Bronchial epithelial cell (primary cell): Measurements from ENCODE around the gene CHST9. TPM values are rescaled to one million over a fixed set of nuclear protein-coding genes. Genes with fewer than 3 reads are reported as not detected.
A peak's percentile ranks its signal among the peaks of the same experiment; 100 is the strongest.
"Not testable (repeated sequence)": the region's sequence is repeated elsewhere in the genome, so short reads cannot be mapped to it uniquely, and the experiment has no call there.

Source experiments
- DNase-seq: peaks from one replicate; pipeline ENCODE4 v3.0.0-alpha.2; 2010; ENCODE audit warnings: low read depth
- FAIRE-seq: peaks from 2 replicates; lab custom pipeline; 2011; peaks lifted over from hg19 to GRCh38; lab: Jason Lieb, UNC
- H3K27me3 ChIP-seq: 2 replicates; pipeline ENCODE4 v1.5.1; 2011; ENCODE audit warnings: low read length; ENCODE audit not compliant: control insufficient read depth, insufficient read depth
- H3K36me3 ChIP-seq: 2 replicates; pipeline ENCODE4 v1.5.1; 2011; ENCODE audit warnings: low read length; ENCODE audit not compliant: control insufficient read depth, insufficient read depth
- H3K4me3 ChIP-seq: 2 replicates; pipeline ENCODE4 v1.5.1; 2011; ENCODE audit warnings: mild to moderate bottlenecking, low read depth, low read length, control low read depth
- total RNA-seq: library from RNA; depleted of rRNA; stranded (reverse); fragments of >200 nt; gene quantifications from 2 replicates; pipeline ENCODE4 v1.2.1, GENCODE V29; 2014
- TF ChIP-seq, protein P1 (sequence below): IDR thresholded peaks from 2 replicates; pipeline ENCODE4 v1.5.1; 2011; ENCODE audit warnings: mild to moderate bottlenecking, moderate library complexity, low read length, control low read depth, inconsistent platforms; ENCODE audit not compliant: insufficient read depth, severe bottlenecking

CHST9 gene
- total RNA-seq, 1 donor from 2014 or later, result 0.26 TPM

DNA sequence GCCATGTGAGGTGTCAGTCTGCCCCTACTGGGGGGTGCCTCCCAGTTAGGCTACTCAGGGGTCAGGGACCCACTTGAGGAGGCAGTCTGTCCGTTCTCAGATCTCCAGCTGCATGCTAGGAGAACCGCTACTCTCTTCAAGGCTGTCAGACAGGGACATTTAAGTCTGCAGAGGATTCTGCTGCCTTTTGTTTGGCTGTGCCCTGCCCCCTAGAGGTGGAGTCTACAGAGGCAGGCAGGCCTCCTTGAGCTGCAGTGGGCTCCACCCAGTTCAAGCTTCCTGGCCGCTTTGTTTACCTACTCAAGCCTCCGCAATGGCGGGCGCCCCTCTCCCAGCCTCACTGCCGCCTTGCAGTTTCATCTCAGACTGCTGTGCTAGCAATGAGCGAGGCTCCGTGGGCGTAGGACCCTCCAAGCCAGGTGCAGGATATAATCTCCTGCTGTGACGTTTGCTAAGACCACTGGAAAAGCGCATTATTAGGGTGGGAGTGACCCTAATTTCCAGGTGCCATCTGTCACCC, 21.9 kb downstream of the CHST9 start:
- not testable (repeated sequence) for FAIRE-seq, H3K36me3 ChIP-seq, H3K4me3 ChIP-seq, H3K27me3 ChIP-seq, DNase-seq
- TF ChIP-seq, protein P1, sequence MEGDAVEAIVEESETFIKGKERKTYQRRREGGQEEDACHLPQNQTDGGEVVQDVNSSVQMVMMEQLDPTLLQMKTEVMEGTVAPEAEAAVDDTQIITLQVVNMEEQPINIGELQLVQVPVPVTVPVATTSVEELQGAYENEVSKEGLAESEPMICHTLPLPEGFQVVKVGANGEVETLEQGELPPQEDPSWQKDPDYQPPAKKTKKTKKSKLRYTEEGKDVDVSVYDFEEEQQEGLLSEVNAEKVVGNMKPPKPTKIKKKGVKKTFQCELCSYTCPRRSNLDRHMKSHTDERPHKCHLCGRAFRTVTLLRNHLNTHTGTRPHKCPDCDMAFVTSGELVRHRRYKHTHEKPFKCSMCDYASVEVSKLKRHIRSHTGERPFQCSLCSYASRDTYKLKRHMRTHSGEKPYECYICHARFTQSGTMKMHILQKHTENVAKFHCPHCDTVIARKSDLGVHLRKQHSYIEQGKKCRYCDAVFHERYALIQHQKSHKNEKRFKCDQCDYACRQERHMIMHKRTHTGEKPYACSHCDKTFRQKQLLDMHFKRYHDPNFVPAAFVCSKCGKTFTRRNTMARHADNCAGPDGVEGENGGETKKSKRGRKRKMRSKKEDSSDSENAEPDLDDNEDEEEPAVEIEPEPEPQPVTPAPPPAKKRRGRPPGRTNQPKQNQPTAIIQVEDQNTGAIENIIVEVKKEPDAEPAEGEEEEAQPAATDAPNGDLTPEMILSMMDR, result peak; percentile 7

DNA sequence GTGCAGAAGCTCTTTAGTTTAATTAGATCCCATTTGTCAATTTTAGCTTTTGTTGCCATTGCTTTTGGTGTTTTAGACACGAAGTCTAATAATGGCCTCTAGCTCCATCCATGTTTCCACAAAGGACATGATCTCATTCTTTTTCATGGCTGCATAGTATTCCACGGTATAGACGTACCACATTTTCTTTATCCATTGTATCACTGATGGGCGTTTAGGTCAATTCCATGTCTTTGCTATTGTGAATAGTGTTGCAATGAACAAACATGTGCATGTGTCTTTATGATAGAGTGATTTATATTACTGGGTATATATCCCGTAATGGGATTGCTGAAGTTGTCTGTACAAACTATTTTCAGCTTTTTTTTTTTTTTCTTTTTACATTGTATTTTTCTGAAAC, 35.9 kb downstream of the CHST9 start:
- not testable (repeated sequence) for H3K36me3 ChIP-seq, H3K27me3 ChIP-seq, DNase-seq, FAIRE-seq, H3K4me3 ChIP-seq

DNA sequence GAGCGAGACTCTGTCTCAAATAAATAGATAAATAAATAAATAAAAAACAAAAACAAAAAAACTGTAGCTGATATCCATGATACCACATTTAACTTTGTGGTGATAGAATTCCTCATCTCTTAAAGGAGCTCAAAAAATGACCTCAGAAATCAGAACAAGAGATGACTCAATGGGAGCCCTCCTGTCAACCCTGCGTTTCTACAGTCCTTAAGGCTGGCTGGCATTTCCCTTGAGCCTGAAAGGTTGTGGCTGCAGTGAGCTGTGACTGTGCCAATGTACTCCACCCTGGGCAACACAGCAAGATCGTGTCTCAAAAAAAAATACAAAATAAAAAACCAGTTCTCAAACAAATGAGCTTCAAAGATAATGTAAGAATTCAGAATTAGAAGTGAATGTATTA, 40.4 kb downstream of the CHST9 start:
- DNase-seq, result no peak
- TF ChIP-seq, protein P1, result no peak

DNA sequence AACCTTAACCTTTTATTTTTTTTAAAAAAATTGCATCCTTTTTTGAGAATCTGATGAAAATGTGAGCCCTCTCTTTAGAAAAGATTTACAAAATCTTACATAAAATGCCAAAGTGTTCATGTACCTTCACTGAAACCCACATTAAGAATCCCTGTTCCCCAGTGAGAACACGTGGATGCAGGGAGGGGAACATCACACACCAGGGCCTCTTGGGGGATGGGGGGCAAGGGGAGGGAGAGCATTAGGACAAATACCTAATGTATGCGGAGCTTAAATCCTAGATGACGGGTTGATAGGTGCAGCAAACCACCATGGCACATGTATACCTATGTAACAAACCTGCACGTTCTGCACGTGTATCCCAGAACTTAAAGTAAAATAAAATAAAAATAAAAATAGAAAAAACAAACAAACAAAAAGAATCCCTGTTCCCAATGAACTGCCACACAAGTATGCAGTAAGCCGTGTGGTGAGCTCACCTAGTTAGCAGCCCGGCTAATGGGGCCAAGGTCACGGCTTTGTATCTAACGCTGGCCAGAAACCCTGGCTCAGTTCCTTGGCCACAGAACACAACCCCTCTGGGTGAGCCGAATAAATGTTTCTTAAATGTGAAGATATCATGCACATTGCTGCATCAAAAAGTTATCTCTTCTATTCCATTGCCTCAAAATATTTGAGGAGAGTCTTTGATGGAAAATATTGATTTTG, 41.4 kb downstream of the CHST9 start:
- Histone ChIP-seq H3K36me3 (no peaks in the 10 kb centered on the region), H3K27me3 (no peaks in the 10 kb centered on the region), H3K4me3 (no peak overlapping the region)
- TF ChIP-seq, protein P1, result no peak
- DNase-seq, result no peak
- no peak for FAIRE-seq

More for the DNA sequence above, 40.4 kb downstream of the CHST9 start:
- Histone ChIP-seq H3K36me3 (no peaks in the 10 kb centered on the region), H3K27me3 (no peaks in the 10 kb centered on the region), H3K4me3 (no peak overlapping the region)
- FAIRE-seq, result no peak

DNA sequence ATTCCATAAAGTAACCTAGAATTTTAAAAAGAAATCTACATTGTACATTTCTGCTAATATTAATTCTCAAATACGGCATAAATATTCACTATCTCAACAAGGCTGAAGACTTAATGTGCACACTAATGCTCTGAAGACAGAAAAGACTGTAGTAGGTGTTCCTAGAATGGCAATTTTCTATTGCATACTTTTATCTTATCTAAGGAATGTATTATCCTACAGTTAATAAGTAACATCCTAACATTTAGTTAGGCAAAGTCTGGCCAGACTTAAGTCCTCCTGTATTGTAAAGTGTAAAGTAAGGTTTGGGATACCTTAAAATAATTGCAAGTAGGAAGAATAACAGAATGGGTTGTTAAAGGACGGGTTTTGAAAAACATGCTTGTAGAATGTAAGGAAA, 42.2 kb downstream of the CHST9 start:
- TF ChIP-seq, protein P1, result no peak
- FAIRE-seq, result no peak
- H3K27me3 ChIP-seq, result no peaks in the 10 kb centered on the region
- H3K4me3 ChIP-seq, result no peak overlapping the region
- no peak for DNase-seq
- no peaks in the 10 kb centered on the region for H3K36me3 ChIP-seq

DNA sequence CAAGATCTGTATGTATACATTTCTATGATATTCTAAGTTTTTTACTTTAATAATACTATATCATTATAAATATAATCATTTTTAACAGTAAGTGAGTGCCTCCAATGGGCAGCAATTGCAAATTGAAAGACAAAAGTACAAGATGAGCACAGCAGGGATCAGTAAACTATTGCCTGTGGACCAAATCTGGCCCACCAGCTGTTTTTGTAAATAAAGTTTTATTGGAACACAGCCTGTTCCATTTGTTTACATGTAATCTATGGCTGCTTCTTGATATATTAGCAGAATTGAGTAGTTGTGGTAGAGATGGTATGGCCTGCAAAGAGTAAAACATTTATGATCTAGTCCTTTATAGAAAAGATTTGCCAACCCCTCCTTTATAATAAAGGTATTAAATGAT, 43.2 kb downstream of the CHST9 start:
- DNase-seq (no peak), FAIRE-seq (no peak)
- TF ChIP-seq, protein P1, result no peak
- H3K27me3 ChIP-seq, result no peaks in the 10 kb centered on the region
- no peaks in the 10 kb centered on the region for H3K36me3 ChIP-seq
- no peak overlapping the region for H3K4me3 ChIP-seq
